Keratinocyte (primary cell): ENCODE results near the gene TCP11. TPM values are rescaled to one million over a fixed set of nuclear protein-coding genes. Genes with fewer than 3 reads are reported as not detected.

Source experiments
- DNase-seq: peaks from one replicate; pipeline ENCODE4 v3.0.0-alpha.2; 2011; ENCODE audit warnings: low read depth, missing footprints, low spot score
- FAIRE-seq: peaks from 2 replicates; lab custom pipeline; 2011; peaks lifted over from hg19 to GRCh38; lab: Jason Lieb, UNC
- H2AFZ ChIP-seq: 2 replicates; pipeline ENCODE4 v1.6.0; 2012; ENCODE audit warnings: low read length, control low read depth, inconsistent platforms; ENCODE audit not compliant: control insufficient read depth
- H3K27ac ChIP-seq: 2 replicates; pipeline ENCODE4 v1.5.1; 2011; ENCODE audit warnings: low read length; ENCODE audit not compliant: control insufficient read depth, insufficient read depth
- H3K27me3 ChIP-seq: 3 replicates; pipeline ENCODE4 v1.6.0; 2011; ENCODE audit warnings: low read length; ENCODE audit not compliant: control insufficient read depth, insufficient read depth; ENCODE audit errors: extremely low read depth
- H3K36me3 ChIP-seq, 2 experiments: 2 replicates in 1 of 2; 3 replicates in 1 of 2; pipeline ENCODE4 v1.5.1; 2011; ENCODE audit warnings: low read length in 2 of 2, mild to moderate bottlenecking in 1 of 2; ENCODE audit not compliant: control insufficient read depth in 2 of 2, insufficient read depth in 2 of 2; ENCODE audit errors: extremely low read depth in 1 of 2
- H3K4me1 ChIP-seq: 3 replicates; pipeline ENCODE4 v1.5.1; 2011; ENCODE audit warnings: low read length; ENCODE audit not compliant: control insufficient read depth, insufficient read depth; ENCODE audit errors: extremely low read depth
- H3K4me2 ChIP-seq: 3 replicates; pipeline ENCODE4 v1.6.0; 2011; ENCODE audit warnings: low read depth, low read length; ENCODE audit not compliant: control insufficient read depth, insufficient read depth; ENCODE audit errors: extremely low read depth
- H3K4me3 ChIP-seq, 3 experiments: fragments of 200-600 bp in 1 of 3; sonication (generic) in 1 of 3; 2 replicates in 2 of 3; 3 replicates in 1 of 3; pipeline ENCODE4 v1.5.1; 2011 to 2016; ENCODE audit warnings: low read length in 3 of 3, mild to moderate bottlenecking in 3 of 3, control low read depth in 2 of 3, inconsistent platforms in 1 of 3, low read depth in 1 of 3, mixed read lengths in 1 of 3, mixed run types in 1 of 3, moderate library complexity in 1 of 3; ENCODE audit not compliant: control insufficient read depth in 2 of 3, insufficient read depth in 2 of 3; ENCODE audit errors: extremely low read depth in 1 of 3
- H3K79me2 ChIP-seq: 2 replicates; pipeline ENCODE4 v1.6.0; 2012; ENCODE audit warnings: low read length; ENCODE audit not compliant: control insufficient read depth, insufficient read depth
- H3K9ac ChIP-seq: 3 replicates; pipeline ENCODE4 v1.6.0; 2011; ENCODE audit warnings: low read length; ENCODE audit not compliant: control insufficient read depth, insufficient read depth; ENCODE audit errors: extremely low read depth
- H3K9me1 ChIP-seq: 3 replicates; pipeline ENCODE4 v1.6.0; 2011; ENCODE audit warnings: low read length; ENCODE audit not compliant: control insufficient read depth, insufficient read depth; ENCODE audit errors: extremely low read depth
- H3K9me3 ChIP-seq: 2 replicates; pipeline ENCODE4 v1.5.1; 2012; ENCODE audit warnings: low read depth, low read length; ENCODE audit not compliant: control insufficient read depth
- H4K20me1 ChIP-seq: 3 replicates; pipeline ENCODE4 v1.6.0; 2011; ENCODE audit warnings: low read length; ENCODE audit not compliant: control insufficient read depth, insufficient read depth; ENCODE audit errors: extremely low read depth
- EZH2 ChIP-seq: IDR thresholded peaks from one replicate; pipeline ENCODE4 v1.6.1; 2012; ENCODE audit warnings: inconsistent platforms, mild to moderate bottlenecking, low read length, moderate library complexity
- dilution Hi-C: fragments of 300-500 bp; cut with MboI; formaldehyde crosslinking; loops from one replicate; pipeline ENCODE4 v1.7.0; 2020; ENCODE audit warnings: low sequenced_read_pairs; ENCODE audit not compliant: extremely low pct_ligation_motif_present
- polyA plus RNA-seq, 5 experiments: library from polyadenylated mRNA; depleted of rRNA in 3 of 5; stranded (reverse) in 3 of 5; stranded (forward) in 1 of 5; unstranded in 1 of 5; fragments of >200 nt; gene quantifications; 1 replicate in 1 of 5; 2 replicates in 3 of 5; 3 replicates in 1 of 5; pipeline versions ENCODE4 v1.2.1 to v1.2.3, GENCODE V29; 2011 to 2012; ENCODE audit warnings: missing spikeins in 2 of 5, low read depth in 1 of 5, low replicate concordance in 1 of 5
- TF ChIP-seq, protein P1 (sequence below), 3 experiments: IDR thresholded peaks in 1 of 3; conservative IDR thresholded peaks in 1 of 3; optimal IDR thresholded peaks in 1 of 3; 2 replicates in 2 of 3; 3 replicates in 1 of 3; pipeline versions ENCODE3 to v1.5.1; 2011; ENCODE audit warnings: low read length in 3 of 3, mild to moderate bottlenecking in 3 of 3, moderate library complexity in 2 of 3, control low read depth in 1 of 3, inconsistent platforms in 1 of 3; ENCODE audit not compliant: insufficient read depth in 2 of 3; ENCODE audit errors: extremely low read depth in 1 of 3

TCP11 gene
- polyA plus RNA-seq, 1 donor (not counting 4 experiments of a cell fraction or from before 2014, with no cell fraction given), result not detected

DNA sequence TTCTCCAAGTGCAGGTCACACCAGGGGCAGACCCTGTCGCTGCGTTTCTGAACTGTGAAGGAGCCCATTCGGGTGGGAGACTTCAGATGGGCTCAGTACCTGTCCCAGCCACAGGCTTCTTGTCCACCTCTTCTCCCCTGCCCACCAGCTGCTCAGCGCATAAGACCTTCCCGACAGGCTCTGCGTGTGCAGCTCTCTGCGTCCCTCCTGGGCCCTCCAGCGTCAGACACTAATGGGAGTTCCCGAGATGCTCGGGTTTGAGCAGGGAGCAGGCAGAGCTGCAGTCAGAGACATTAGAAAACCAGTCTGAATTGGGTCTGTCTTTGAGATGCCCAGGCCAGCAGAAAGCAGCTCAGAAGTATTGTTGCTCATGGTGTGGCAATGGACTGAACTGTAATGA, 50.4 kb downstream of the TCP11 start:
- no peak overlapping the region for H3K27ac ChIP-seq
- no peaks in the 10 kb centered on the region for H3K79me2 ChIP-seq
- no peak overlapping the region for H3K4me3 ChIP-seq
- FAIRE-seq (no peak), DNase-seq (no peak)
- H3K36me3 ChIP-seq, result peaks cover 11% of the 10 kb centered on the region in 2 experiments
- no peak overlapping the region for H3K4me2 ChIP-seq
- H3K27me3 ChIP-seq, result no peaks in the 10 kb centered on the region
- no peak overlapping the region for H3K9ac ChIP-seq
- no peaks in the 10 kb centered on the region for H3K9me3 ChIP-seq
- dilution Hi-C loops, result no loop called here
- no peaks in the 10 kb centered on the region for H3K4me1 ChIP-seq
- TF ChIP-seq, protein P1, sequence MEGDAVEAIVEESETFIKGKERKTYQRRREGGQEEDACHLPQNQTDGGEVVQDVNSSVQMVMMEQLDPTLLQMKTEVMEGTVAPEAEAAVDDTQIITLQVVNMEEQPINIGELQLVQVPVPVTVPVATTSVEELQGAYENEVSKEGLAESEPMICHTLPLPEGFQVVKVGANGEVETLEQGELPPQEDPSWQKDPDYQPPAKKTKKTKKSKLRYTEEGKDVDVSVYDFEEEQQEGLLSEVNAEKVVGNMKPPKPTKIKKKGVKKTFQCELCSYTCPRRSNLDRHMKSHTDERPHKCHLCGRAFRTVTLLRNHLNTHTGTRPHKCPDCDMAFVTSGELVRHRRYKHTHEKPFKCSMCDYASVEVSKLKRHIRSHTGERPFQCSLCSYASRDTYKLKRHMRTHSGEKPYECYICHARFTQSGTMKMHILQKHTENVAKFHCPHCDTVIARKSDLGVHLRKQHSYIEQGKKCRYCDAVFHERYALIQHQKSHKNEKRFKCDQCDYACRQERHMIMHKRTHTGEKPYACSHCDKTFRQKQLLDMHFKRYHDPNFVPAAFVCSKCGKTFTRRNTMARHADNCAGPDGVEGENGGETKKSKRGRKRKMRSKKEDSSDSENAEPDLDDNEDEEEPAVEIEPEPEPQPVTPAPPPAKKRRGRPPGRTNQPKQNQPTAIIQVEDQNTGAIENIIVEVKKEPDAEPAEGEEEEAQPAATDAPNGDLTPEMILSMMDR (optimal IDR thresholded peaks at IDR 0.05 in 1 of 3, IDR thresholded peaks at IDR 0.05 in 1 of 3, conservative IDR thresholded peaks at IDR 0.05 in 1 of 3; ENCODE audit: extremely low read depth in 1 of 3, insufficient read depth in 2 of 3, low read length in 3 of 3), result no peak
- no peak for TF ChIP-seq EZH2
- H2AFZ ChIP-seq, result no peak overlapping the region
- no peaks in the 10 kb centered on the region for H3K9me1 ChIP-seq
- peaks cover 3% of the 10 kb centered on the region for H4K20me1 ChIP-seq

DNA sequence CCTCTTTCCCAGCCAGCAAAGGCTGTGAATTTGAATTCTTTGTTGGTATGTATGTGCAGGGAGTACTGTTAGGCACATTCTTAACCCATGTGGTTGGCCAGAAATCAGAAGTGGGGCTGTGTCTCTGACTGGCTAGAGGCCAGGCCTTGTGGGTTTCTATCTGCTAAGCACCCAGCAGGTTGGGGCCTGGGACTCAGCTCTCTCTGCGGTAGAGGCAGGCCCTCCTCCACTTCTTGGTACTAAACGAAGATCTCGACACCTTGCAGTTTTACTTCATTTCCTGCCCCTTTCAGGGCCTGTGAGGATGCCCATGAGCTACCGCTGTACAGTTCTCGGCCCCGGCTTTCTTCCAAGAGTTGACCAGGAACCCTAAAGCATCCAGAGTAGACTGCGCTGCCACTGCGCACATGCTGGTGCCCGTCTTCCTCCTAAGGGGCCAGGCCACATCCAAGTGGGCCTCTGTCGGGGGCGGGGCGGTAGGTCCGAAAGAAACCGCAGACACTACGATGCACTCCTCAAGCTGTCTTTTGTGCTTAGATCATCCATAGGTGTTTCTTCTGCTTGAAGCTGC, 51.1 kb downstream of the TCP11 start:
- H3K36me3 ChIP-seq, result peaks cover 11 to 12% of the 10 kb centered on the region in 2 experiments
- dilution Hi-C loops, result no loop called here
- H3K27ac ChIP-seq, result no peak overlapping the region
- FAIRE-seq (no peak), DNase-seq (no peak)
- no peak overlapping the region for H3K9ac ChIP-seq
- no peak for TF ChIP-seq EZH2
- TF ChIP-seq, protein P1 (optimal IDR thresholded peaks at IDR 0.05 in 1 of 3, IDR thresholded peaks at IDR 0.05 in 1 of 3, conservative IDR thresholded peaks at IDR 0.05 in 1 of 3; ENCODE audit: extremely low read depth in 1 of 3, insufficient read depth in 2 of 3, low read length in 3 of 3), result no peak
- no peaks in the 10 kb centered on the region for H3K4me1 ChIP-seq
- H3K9me1 ChIP-seq, result no peaks in the 10 kb centered on the region
- H3K27me3 ChIP-seq, result no peaks in the 10 kb centered on the region
- no peaks in the 10 kb centered on the region for H3K9me3 ChIP-seq
- H2AFZ ChIP-seq, result no peak overlapping the region
- peaks cover 3% of the 10 kb centered on the region for H4K20me1 ChIP-seq
- no peak overlapping the region for H3K4me2 ChIP-seq
- H3K4me3 ChIP-seq, result no peak overlapping the region
- H3K79me2 ChIP-seq, result no peaks in the 10 kb centered on the region
